HL-60 (cell line): ENCODE results near the gene MLXIP.

Experiments used
- DNase-seq, 2 experiments: peaks; one replicate each; pipeline ENCODE4 v3.0.0-alpha.2; 2010 to 2020; ENCODE audit warnings: low read depth in 1 of 2, low spot score in 1 of 2
- H3K27ac ChIP-seq: fragments of 250-450 bp; sonication (Bioruptor Pico); replicated peaks from 2 replicates; pipeline ENCODE4 v1.5.1; 2020; ENCODE audit warnings: mild to moderate bottlenecking, moderate library complexity
- H3K27me3 ChIP-seq: fragments of 250-450 bp; sonication (Bioruptor Pico); 2 replicates; pipeline ENCODE4 v1.5.1; 2021; ENCODE audit warnings: mild to moderate bottlenecking, moderate library complexity; ENCODE audit not compliant: insufficient read depth, poor library complexity, severe bottlenecking
- H3K4me3 ChIP-seq: replicated peaks from 2 replicates; pipeline ENCODE4 v1.5.1; 2011; ENCODE audit warnings: mild to moderate bottlenecking, control low read depth, low read length; ENCODE audit not compliant: insufficient read depth
- CTCF ChIP-seq: IDR thresholded peaks from one replicate; pipeline ENCODE4 v1.5.1; 2011; ENCODE audit warnings: low read length, control low read depth, inconsistent platforms; ENCODE audit not compliant: insufficient read depth
- GABPA ChIP-seq: IDR thresholded peaks from 2 replicates; pipeline ENCODE4 v1.6.1; 2012; ENCODE audit warnings: low read depth
- POLR2AphosphoS5 ChIP-seq: IDR thresholded peaks from 2 replicates; pipeline ENCODE4 v1.6.1; 2012; ENCODE audit warnings: low read depth
- REST ChIP-seq: IDR thresholded peaks from 2 replicates; pipeline ENCODE4 v1.6.1; 2012; ENCODE audit warnings: low read depth; ENCODE audit not compliant: insufficient replicate concordance
- SPI1 ChIP-seq: IDR thresholded peaks from 2 replicates; pipeline ENCODE4 v1.6.1; 2012; ENCODE audit warnings: low read depth, mild to moderate bottlenecking, borderline replicate concordance

MLXIP gene

GRCh38 chr12:122087431-122088178 is 9.0 kb downstream of the MLXIP start:
- H3K27me3 ChIP-seq: no peaks in the 10 kb centered on the region
- no peak for TF ChIP-seq SPI1
- H3K27ac ChIP-seq: no peak overlapping the region
- H3K4me3 ChIP-seq: no peak overlapping the region
- no peak for DNase-seq

GRCh38 chr12:122088179-122088810 is 9.7 kb downstream of the MLXIP start:
- no peak for TF ChIP-seq GABPA
- H3K27ac ChIP-seq: no peak overlapping the region
- no peak overlapping the region for H3K4me3 ChIP-seq
- no peaks in the 10 kb centered on the region for H3K27me3 ChIP-seq
- DNase-seq: no peak

- Histone ChIP-seq H3K4me3 (no peak overlapping the region), H3K27ac (no peak overlapping the region), H3K27me3 (no peaks in the 10 kb centered on the region)
- TF ChIP-seq REST (no peak), CTCF (no peak), SPI1 (no peak), POLR2AphosphoS5 (no peak), GABPA (no peak)
- no peak for DNase-seq
Measured at GRCh38 chr12:122089077-122089476, 10.5 kb downstream of the MLXIP start.

GRCh38 chr12:122090759-122091515 is 12.4 kb downstream of the MLXIP start:
- TF ChIP-seq POLR2AphosphoS5 (no peak), SPI1 (no peak), CTCF (no peak), GABPA (no peak), REST (no peak)
- H3K27ac ChIP-seq: no peak overlapping the region
- no peak for DNase-seq
- no peak overlapping the region for H3K4me3 ChIP-seq
- H3K27me3 ChIP-seq: no peaks in the 10 kb centered on the region
